HG02973 (cell line): Measurements from ENCODE around the gene SCAF11.

Source experiments
- ATAC-seq: cut with Tn5 transposase; IDR thresholded peaks from one replicate; pipeline ENCODE4 v1.9.1; 2021; ENCODE audit warnings: moderate library complexity; ENCODE audit not compliant: unreplicated experiment

SCAF11 gene

GRCh38 chr12:45980540-45980939 is 9.8 kb downstream of the SCAF11 start:
- ATAC-seq = no peak

- no peak for ATAC-seq
Measured at GRCh38 chr12:45978108-45978507, 12.3 kb downstream of the SCAF11 start.

GRCh38 chr12:45977620-45978019 is 12.8 kb downstream of the SCAF11 start:
- no peak for ATAC-seq

GRCh38 chr12:45975506-45975905 is 14.9 kb downstream of the SCAF11 start:
- no peak for ATAC-seq

- ATAC-seq = no peak
Measured at GRCh38 chr12:45974883-45975282, 15.5 kb downstream of the SCAF11 start.

- no peak for ATAC-seq
Measured at GRCh38 chr12:45974171-45974719, 16.1 kb downstream of the SCAF11 start.

GRCh38 chr12:45973526-45973925 is 16.8 kb downstream of the SCAF11 start:
- no peak for ATAC-seq

GRCh38 chr12:45970391-45970790 is 20.0 kb downstream of the SCAF11 start:
- ATAC-seq = no peak

- no peak for ATAC-seq
Measured at GRCh38 chr12:45969084-45969483, 21.3 kb downstream of the SCAF11 start.

- no peak for ATAC-seq
Measured at GRCh38 chr12:45966486-45966885, 23.9 kb downstream of the SCAF11 start.

- ATAC-seq = no peak
Measured at GRCh38 chr12:45962553-45963325, 27.6 kb downstream of the SCAF11 start.

GRCh38 chr12:45959728-45960127 is 30.6 kb downstream of the SCAF11 start:
- no peak for ATAC-seq

GRCh38 chr12:45959025-45959424 is 31.3 kb downstream of the SCAF11 start:
- no peak for ATAC-seq

GRCh38 chr12:45948546-45948945 is 41.8 kb downstream of the SCAF11 start:
- no peak for ATAC-seq

GRCh38 chr12:45946435-45946834 is 43.9 kb downstream of the SCAF11 start:
- ATAC-seq = no peak

- no peak for ATAC-seq
Measured at GRCh38 chr12:45944771-45945170, 45.6 kb downstream of the SCAF11 start.

- no peak for ATAC-seq
Measured at GRCh38 chr12:45939759-45940158, 50.6 kb downstream of the SCAF11 start.

GRCh38 chr12:45938566-45938965 is 51.8 kb downstream of the SCAF11 start:
- ATAC-seq = no peak

- ATAC-seq = no peak
Measured at GRCh38 chr12:45934956-45935355, 55.4 kb downstream of the SCAF11 start.

GRCh38 chr12:45933504-45933903 is 56.9 kb downstream of the SCAF11 start:
- no peak for ATAC-seq

GRCh38 chr12:45930369-45930768 is 60.0 kb downstream of the SCAF11 start:
- no peak for ATAC-seq

GRCh38 chr12:45928309-45928708 is 62.1 kb downstream of the SCAF11 start:
- ATAC-seq = no peak

GRCh38 chr12:45918818-45919217 is 71.6 kb downstream of the SCAF11 start:
- no peak for ATAC-seq
